HG02623 (cell line): ENCODE results near the gene RBM39.
"Not testable (repeated sequence)": the region's sequence is repeated elsewhere in the genome, so short reads cannot be mapped to it uniquely, and the experiment has no call there.

Experiments
- ATAC-seq: cut with Tn5 transposase; IDR thresholded peaks from one replicate; pipeline ENCODE4 v1.9.1; 2021; ENCODE audit warnings: moderate library complexity; ENCODE audit not compliant: unreplicated experiment

Gene RBM39

GRCh38 chr20:35726842-35727711, 15.0 kb downstream of the RBM39 start:
- no peak for ATAC-seq

- ATAC-seq: no peak
Measured at GRCh38 chr20:35724321-35725230, 17.5 kb downstream of the RBM39 start.

- not testable (repeated sequence) for ATAC-seq
Measured at GRCh38 chr20:35723652-35724320, 18.3 kb downstream of the RBM39 start.

- ATAC-seq: not testable (repeated sequence)
Measured at GRCh38 chr20:35723275-35723639, 18.8 kb downstream of the RBM39 start.

- ATAC-seq: no peak
Measured at GRCh38 chr20:35721621-35722020, 20.4 kb downstream of the RBM39 start.

GRCh38 chr20:35721219-35721618, 20.8 kb downstream of the RBM39 start:
- no peak for ATAC-seq

- no peak for ATAC-seq
Measured at GRCh38 chr20:35720165-35721123, 21.6 kb downstream of the RBM39 start.

- ATAC-seq: no peak
Measured at GRCh38 chr20:35719717-35720116, 22.3 kb downstream of the RBM39 start.

GRCh38 chr20:35718972-35719635, 23.0 kb downstream of the RBM39 start:
- no peak for ATAC-seq

- ATAC-seq: not testable (repeated sequence)
Measured at GRCh38 chr20:35718321-35718720, 23.7 kb downstream of the RBM39 start.

GRCh38 chr20:35716330-35716729, 25.7 kb downstream of the RBM39 start:
- ATAC-seq: no peak

GRCh38 chr20:35715652-35716051, 26.4 kb downstream of the RBM39 start:
- no peak for ATAC-seq

GRCh38 chr20:35714127-35714526, 27.9 kb downstream of the RBM39 start:
- no peak for ATAC-seq

GRCh38 chr20:35713120-35713519, 28.9 kb downstream of the RBM39 start:
- not testable (repeated sequence) for ATAC-seq

GRCh38 chr20:35711588-35712209, 30.4 kb downstream of the RBM39 start:
- ATAC-seq: no peak

- no peak for ATAC-seq
Measured at GRCh38 chr20:35710884-35711587, 31.0 kb downstream of the RBM39 start.

- no peak for ATAC-seq
Measured at GRCh38 chr20:35710039-35710438, 32.0 kb downstream of the RBM39 start.

GRCh38 chr20:35709259-35709658, 32.8 kb downstream of the RBM39 start:
- ATAC-seq: no peak
